GM21423 (cell line): ENCODE data around the gene RPS24.

Experiments used
- ATAC-seq: cut with Tn5 transposase; IDR thresholded peaks from one replicate; pipeline ENCODE4 v1.9.1; 2021; ENCODE audit warnings: mild to moderate bottlenecking, moderate library complexity; ENCODE audit not compliant: unreplicated experiment

RPS24 gene

GRCh38 chr10:78081292-78081691, 47.6 kb downstream of the RPS24 start:
- no peak for ATAC-seq

GRCh38 chr10:78082636-78083035, 49.0 kb downstream of the RPS24 start:
- ATAC-seq, result no peak
